Upper lobe of left lung (tissue), 6 donors: ENCODE results near the gene NOS1. TPM values are rescaled to one million over a fixed set of nuclear protein-coding genes. Genes with fewer than 3 reads are reported as not detected.
A peak's percentile ranks its signal among the peaks of the same experiment; 100 is the strongest.

Source experiments
- ATAC-seq, 2 donors: fragments of 200-7000 bp; cut with Tn5 transposase; one replicate each; pipeline ENCODE4 v1.9.1; 2022; ENCODE audit warnings: mild to moderate bottlenecking in 2 of 2, moderate library complexity in 2 of 2; ENCODE audit not compliant: low FRiP score in 2 of 2
- DNase-seq, 2 donors: peaks; one replicate each; pipeline ENCODE4 v3.0.0-alpha.2; 2019 to 2020
- H3K27ac ChIP-seq, 4 donors: fragments of 200-600 bp; sonication (generic); one replicate each; pipeline ENCODE4 v1.5.1; 2016 to 2019
- H3K27me3 ChIP-seq, 4 donors: fragments of 200-600 bp; sonication (generic); one replicate each; pipeline ENCODE4 v1.5.1; 2017 to 2019
- H3K36me3 ChIP-seq, 4 donors: fragments of 200-600 bp; sonication (generic); one replicate each; pipeline ENCODE4 v1.5.1; 2016 to 2019
- H3K4me1 ChIP-seq, 4 donors: fragments of 200-600 bp; sonication (generic); one replicate each; pipeline ENCODE4 v1.5.1; 2018 to 2019
- H3K4me3 ChIP-seq, 4 donors: fragments of 200-600 bp; sonication (generic); one replicate each; pipeline ENCODE4 v1.5.1; 2017 to 2019; ENCODE audit warnings: mild to moderate bottlenecking in 2 of 4, moderate library complexity in 1 of 4
- H3K9me3 ChIP-seq, 4 donors: fragments of 200-600 bp; sonication (generic); one replicate each; pipeline ENCODE4 v1.5.1; 2018 to 2019
- CTCF ChIP-seq, 6 experiments: fragments of 450-650 bp in 4 of 6; fragments of 200-600 bp in 2 of 6; sonication (generic) in 2 of 6; IDR thresholded peaks; one replicate each; pipeline ENCODE4 v1.5.1; 2016 to 2019; ENCODE audit warnings: antibody characterized with exemption in 6 of 6
- EP300 ChIP-seq, 4 donors: sonication (generic); formaldehyde crosslinking; IDR thresholded peaks; one replicate each; pipeline ENCODE4 v1.5.1; 2017; ENCODE audit warnings: antibody characterized with exemption in 4 of 4, control low read depth in 2 of 4
- POLR2A ChIP-seq, 4 donors: fragments of 450-650 bp; IDR thresholded peaks; one replicate each; pipeline ENCODE4 v1.5.1; 2016 to 2017; ENCODE audit warnings: antibody characterized with exemption in 4 of 4, mild to moderate bottlenecking in 2 of 4
- POLR2AphosphoS5 ChIP-seq, 2 donors: sonication (generic); formaldehyde crosslinking; IDR thresholded peaks; one replicate each; pipeline ENCODE4 v1.5.1; 2017; ENCODE audit warnings: antibody characterized with exemption in 2 of 2
- WGBS, 2 donors: methylation state at CpG; one replicate each; pipeline ENCODE4 v1.1.5; 2017 to 2018; 5-methylcytosine and 5-hydroxymethylcytosine counted together
- total RNA-seq, 6 donors: library from RNA; depleted of rRNA in 4 of 6; stranded (reverse); fragments of >200 nt in 4 of 6; gene quantifications; one replicate each; pipeline versions ENCODE4 v1.1.0 to v1.2.1, GENCODE V29; 2016 to 2021
- donor health status: DM: no; HTN: no; CAD: no; lungs with moderate emphysema.
- donor health status: DM: no; HTN: yes; CAD: no; lungs with severe emphysema.

Gene NOS1
- total RNA-seq, 6 donors from 2014 or later = 0.39 to 4.4 (median 2.4) TPM

GRCh38 chr12:117362391-117362790 lies 965 bp upstream of the NOS1 start:
- Histone ChIP-seq H3K4me3 (no peak overlapping the region), H3K4me1 (peaks cover 0 to 15% (median 6%) of the 10 kb centered on the region in 4 donors), H3K36me3 (no peaks in the 10 kb centered on the region), H3K27me3 (peaks cover 0 to 26% (median 12%) of the 10 kb centered on the region in 4 donors), H3K9me3 (no peaks in the 10 kb centered on the region), H3K27ac (no peak overlapping the region)
- DNase-seq (peak in 1 of 2 donors; percentile 30), ATAC-seq (no peak)
- 66 to 68% methylated on average over 12 of the region's 12 CpGs for WGBS, 2 donors
- no peak for TF ChIP-seq EP300 (IDR thresholded peaks at IDR 0.05)
- no peak for TF ChIP-seq POLR2A (IDR thresholded peaks at IDR 0.05)
- TF ChIP-seq POLR2AphosphoS5 (IDR thresholded peaks at IDR 0.05) = no peak
- TF ChIP-seq CTCF (IDR thresholded peaks at IDR 0.05) = no peak

- peaks cover 0 to 26% (median 12%) of the 10 kb centered on the region in 4 donors for H3K27me3 ChIP-seq
- DNase-seq = no peak
- WGBS, 2 donors = 67 to 80% methylated on average over 1 to 4 of the region's 4 CpGs
These were observed 479 bp upstream of the NOS1 start for GRCh38 chr12:117361905-117362304.

DNA sequence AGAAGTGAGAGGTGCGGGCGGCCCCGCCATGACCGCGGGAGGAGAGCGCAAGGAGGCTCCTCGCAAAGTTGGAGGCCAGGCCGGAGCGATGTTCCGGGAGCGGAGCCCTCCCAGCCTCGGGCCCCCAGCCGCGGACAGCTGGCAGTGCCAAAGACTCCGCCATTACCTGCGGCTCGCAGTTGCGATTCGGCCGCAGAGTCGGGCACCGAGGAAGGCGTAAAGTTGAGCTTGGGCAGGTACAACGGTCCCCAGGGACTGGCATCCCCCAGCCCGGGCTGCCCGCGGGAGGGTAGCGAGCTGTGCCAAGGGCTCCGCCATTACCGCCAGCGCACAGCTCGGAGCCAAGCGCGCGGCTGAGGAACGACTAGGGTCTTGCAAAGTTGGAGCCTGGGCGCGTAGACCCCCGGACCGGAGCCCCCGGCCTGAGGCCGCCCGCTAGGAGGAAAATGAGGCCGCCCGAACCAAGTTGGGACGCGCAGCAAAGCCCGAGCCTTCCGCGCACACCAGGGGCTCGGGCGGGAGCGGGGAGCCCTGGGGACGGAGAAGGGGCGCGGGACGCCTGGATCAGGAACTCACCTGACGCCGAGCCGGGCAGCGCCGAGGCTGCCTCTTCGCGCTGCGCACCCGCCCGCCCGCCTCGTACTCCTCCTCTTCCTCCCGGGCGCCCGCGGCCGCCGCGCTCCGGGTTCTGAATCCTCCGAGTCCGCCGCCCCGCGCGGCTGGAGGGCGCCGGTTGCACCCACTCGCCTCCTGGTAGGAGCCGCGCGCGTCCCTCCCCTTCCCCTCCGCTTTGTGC lies 677 bp downstream of the NOS1 start:
- no peaks in the 10 kb centered on the region for H3K9me3 ChIP-seq
- ATAC-seq (no peak), DNase-seq (peak in 1 of 2 donors; percentile 75)
- H3K27me3 ChIP-seq = peaks cover 0 to 26% (median 12%) of the 10 kb centered on the region in 4 donors
- peaks cover 0 to 15% (median 6%) of the 10 kb centered on the region in 4 donors for H3K4me1 ChIP-seq
- 5% methylated on average over 13 to 78 of the region's 91 CpGs for WGBS, 2 donors
- H3K36me3 ChIP-seq = no peaks in the 10 kb centered on the region
- H3K27ac ChIP-seq = no peak overlapping the region
- peak overlapping the region in 3 of 4 donors; percentile 24 to 40 (median 34) for H3K4me3 ChIP-seq
- TF ChIP-seq CTCF (IDR thresholded peaks at IDR 0.05) (no peak), EP300 (IDR thresholded peaks at IDR 0.05) (no peak)

More at GRCh38 chr12:117361905-117362304, 479 bp upstream of the NOS1 start:
- TF ChIP-seq POLR2AphosphoS5 (IDR thresholded peaks at IDR 0.05) (no peak), CTCF (IDR thresholded peaks at IDR 0.05) (no peak), POLR2A (IDR thresholded peaks at IDR 0.05) (no peak), EP300 (IDR thresholded peaks at IDR 0.05) (no peak)
- H3K4me1 ChIP-seq = peaks cover 0 to 15% (median 6%) of the 10 kb centered on the region in 4 donors
- no peak for ATAC-seq
- no peak overlapping the region for H3K4me3 ChIP-seq
- H3K27ac ChIP-seq = no peak overlapping the region
- H3K9me3 ChIP-seq = no peaks in the 10 kb centered on the region
- no peaks in the 10 kb centered on the region for H3K36me3 ChIP-seq

- peak overlapping the region in 3 of 4 donors; percentile 24 to 40 (median 34) for H3K4me3 ChIP-seq
- no peak overlapping the region for H3K27ac ChIP-seq
- TF ChIP-seq CTCF (IDR thresholded peaks at IDR 0.05) = no peak
- no peak for TF ChIP-seq EP300 (IDR thresholded peaks at IDR 0.05)
- TF ChIP-seq POLR2A (IDR thresholded peaks at IDR 0.05) = no peak
- no peak for TF ChIP-seq POLR2AphosphoS5 (IDR thresholded peaks at IDR 0.05)
- H3K4me1 ChIP-seq = peaks cover 0 to 15% (median 6%) of the 10 kb centered on the region in 4 donors
- peaks cover 0 to 26% (median 12%) of the 10 kb centered on the region in 4 donors for H3K27me3 ChIP-seq
- no peaks in the 10 kb centered on the region for H3K9me3 ChIP-seq
- ATAC-seq = no peak
- no peaks in the 10 kb centered on the region for H3K36me3 ChIP-seq
- DNase-seq = peak in 1 of 2 donors; percentile 78
- 0 to 2% methylated on average over 2 to 23 of the region's 23 CpGs for WGBS, 2 donors
These were observed 1.2 kb downstream of the NOS1 start for GRCh38 chr12:117360222-117360550.
